Mesendoderm (in vitro differentiated cells): ENCODE measurements around the gene TMC1.

ENCODE experiments used
- DNase-seq: peaks from one replicate; pipeline ENCODE4 v3.0.0; 2013
- H2AK5ac ChIP-seq: 2 replicates; pipeline ENCODE4 v1.6.1; 2013; ENCODE audit warnings: low read length, inconsistent platforms
- H2BK120ac ChIP-seq: 2 replicates; pipeline ENCODE4 v1.6.1; 2013; ENCODE audit warnings: low read depth, mild to moderate bottlenecking, low read length, moderate library complexity, mixed read lengths
- H2BK15ac ChIP-seq: replicated peaks from 2 replicates; pipeline ENCODE4 v1.6.1; 2013; ENCODE audit warnings: low read depth, mild to moderate bottlenecking, moderate library complexity
- H2BK5ac ChIP-seq: 2 replicates; pipeline ENCODE4 v1.6.1; 2013; ENCODE audit warnings: low read length, inconsistent platforms
- H3K18ac ChIP-seq: 2 replicates; pipeline ENCODE4 v1.6.1; 2013; ENCODE audit warnings: mild to moderate bottlenecking, low read length, mixed read lengths
- H3K23ac ChIP-seq: one replicate; pipeline ENCODE4 v1.6.1; 2013; ENCODE audit warnings: low read length
- H3K27ac ChIP-seq: 2 replicates; pipeline ENCODE4 v1.5.1; 2013; ENCODE audit warnings: low read depth, mild to moderate bottlenecking, inconsistent platforms, low read length, moderate library complexity
- H3K27me3 ChIP-seq: 2 replicates; pipeline ENCODE4 v1.6.1; 2013; ENCODE audit warnings: low read length, control low read depth, mild to moderate bottlenecking, inconsistent platforms; ENCODE audit not compliant: insufficient read depth, poor library complexity
- H3K36me3 ChIP-seq: 2 replicates; pipeline ENCODE4 v1.6.1; 2013; ENCODE audit warnings: low read length, inconsistent platforms; ENCODE audit not compliant: control insufficient read depth, insufficient read depth
- H3K4ac ChIP-seq: one replicate; pipeline ENCODE4 v1.6.1; 2013; ENCODE audit warnings: low read depth, mild to moderate bottlenecking, low read length, moderate library complexity
- H3K4me1 ChIP-seq: 2 replicates; pipeline ENCODE4 v1.6.1; 2013; ENCODE audit warnings: low read depth, low read length, inconsistent platforms; ENCODE audit not compliant: control insufficient read depth
- H3K4me2 ChIP-seq: 2 replicates; pipeline ENCODE4 v1.6.1; 2013; ENCODE audit warnings: low read length
- H3K4me3 ChIP-seq: 2 replicates; pipeline ENCODE4 v1.5.1; 2013; ENCODE audit warnings: mild to moderate bottlenecking, low read length
- H3K56ac ChIP-seq: one replicate; pipeline ENCODE4 v1.6.1; 2013; ENCODE audit warnings: low read length
- H3K79me1 ChIP-seq: 2 replicates; pipeline ENCODE4 v1.6.1; 2013; ENCODE audit warnings: low read length, inconsistent platforms
- H3K79me2 ChIP-seq: 2 replicates; pipeline ENCODE4 v1.6.1; 2013; ENCODE audit warnings: mild to moderate bottlenecking, low read length; ENCODE audit not compliant: control insufficient read depth, insufficient read depth
- H3K9ac ChIP-seq: 2 replicates; pipeline ENCODE4 v1.6.1; 2013; ENCODE audit warnings: low read length, inconsistent platforms
- H4K5ac ChIP-seq: one replicate; pipeline ENCODE4 v1.6.1; 2013; ENCODE audit warnings: low read length
- H4K8ac ChIP-seq: one replicate; pipeline ENCODE4 v1.6.1; 2013; ENCODE audit warnings: low read depth, mild to moderate bottlenecking, control low read depth, low read length, moderate library complexity
- WGBS: extraction: QIAGEN DNeasy Blood & Tissue Kit; methylation state at CpG from one replicate; pipeline ENCODE4 v1.1.7; 2013; ENCODE audit warnings: low lambda C conversion rate, missing lambda C conversion rate; ENCODE audit not compliant: insufficient coverage; ENCODE audit errors: extremely low coverage; 5-methylcytosine and 5-hydroxymethylcytosine counted together

Gene TMC1

DNA sequence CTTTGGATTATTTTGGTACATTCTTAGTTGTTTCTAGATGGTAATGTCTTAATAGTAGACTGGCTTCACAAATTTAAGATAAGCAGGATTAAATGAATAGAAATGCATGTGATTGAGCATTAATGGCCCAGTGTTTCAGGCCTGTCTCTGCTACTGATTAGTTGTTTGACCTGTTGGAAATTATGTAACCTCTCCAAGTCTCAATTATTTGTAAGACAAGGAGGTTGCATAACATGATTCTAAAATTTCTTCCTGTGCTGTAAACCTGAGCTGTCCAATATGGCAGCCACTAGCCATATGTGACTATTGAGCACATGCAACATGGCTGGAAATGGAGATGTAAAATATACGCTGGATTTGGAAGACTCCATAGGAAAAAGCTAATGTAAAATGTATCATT is 333.9 kb downstream of the TMC1 start:
- Histone ChIP-seq H3K79me1 (no peaks in the 10 kb centered on the region), H3K18ac (no peak overlapping the region)
- DNase-seq = no peak

DNA sequence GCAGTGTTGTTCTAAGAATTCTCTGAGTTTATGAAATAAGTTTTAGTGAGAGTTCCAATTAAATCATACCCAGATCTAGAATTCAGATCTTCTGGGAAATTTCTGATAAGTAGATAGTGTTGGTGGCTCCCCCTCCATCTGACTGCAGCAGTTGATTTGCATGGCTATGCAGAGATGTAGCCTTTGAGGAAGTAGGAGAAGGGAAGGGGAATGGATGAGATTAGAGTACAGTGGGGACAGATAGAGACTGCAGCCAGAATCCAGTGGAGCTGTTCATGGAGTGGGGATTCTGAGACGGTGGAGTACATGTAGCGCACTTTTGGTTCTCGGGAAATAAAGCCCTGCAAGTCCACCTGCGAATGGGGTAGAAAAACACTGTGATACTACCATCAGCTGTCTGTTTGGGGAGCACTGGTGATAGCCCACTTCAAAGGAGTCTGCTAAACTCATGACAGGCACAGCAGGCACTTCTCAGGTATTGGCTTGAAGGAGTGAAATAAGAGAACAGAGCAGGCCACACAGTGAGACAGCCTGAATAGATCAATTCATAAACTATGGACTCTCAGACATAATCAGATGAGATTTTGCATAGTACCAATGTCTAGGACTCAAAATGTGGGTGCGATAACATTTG is 334.6 kb downstream of the TMC1 start:
- Histone ChIP-seq H2AK5ac (no peak overlapping the region), H4K8ac (no peak overlapping the region), H3K79me2 (no peaks in the 10 kb centered on the region), H3K18ac (no peak overlapping the region), H3K4me2 (no peak overlapping the region), H3K4me3 (no peak overlapping the region), H3K9ac (no peak overlapping the region), H3K4me1 (peaks cover 3% of the 10 kb centered on the region), H2BK5ac (no peak overlapping the region), H3K4ac (no peak overlapping the region), H2BK120ac (no peak overlapping the region), H3K27ac (no peak overlapping the region), H3K23ac (no peak overlapping the region), H3K79me1 (no peaks in the 10 kb centered on the region), H3K27me3 (no peaks in the 10 kb centered on the region), H3K56ac (no peak overlapping the region), H4K5ac (no peak overlapping the region), H2BK15ac (no peak overlapping the region), H3K36me3 (no peaks in the 10 kb centered on the region)
- WGBS = no CpG with 5 or more reads among the region's 5 CpGs
- peak; percentile 38 for DNase-seq

More for the DNA sequence above, 333.9 kb downstream of the TMC1 start:
- no peaks in the 10 kb centered on the region for H3K36me3 ChIP-seq
- no peak overlapping the region for H3K27ac ChIP-seq
- no peaks in the 10 kb centered on the region for H3K79me2 ChIP-seq
- H4K5ac ChIP-seq = no peak overlapping the region
- no peak overlapping the region for H2BK5ac ChIP-seq
- H2AK5ac ChIP-seq = no peak overlapping the region
- no peak overlapping the region for H3K4ac ChIP-seq
- no CpG with 5 or more reads among the region's 1 CpG for WGBS
- H4K8ac ChIP-seq = no peak overlapping the region
- H3K23ac ChIP-seq = no peak overlapping the region
- no peak overlapping the region for H2BK120ac ChIP-seq
- no peak overlapping the region for H3K9ac ChIP-seq
- H3K4me2 ChIP-seq = no peak overlapping the region
- H2BK15ac ChIP-seq = no peak overlapping the region
- H3K27me3 ChIP-seq = no peaks in the 10 kb centered on the region
- H3K4me3 ChIP-seq = no peak overlapping the region
- peaks cover 3% of the 10 kb centered on the region for H3K4me1 ChIP-seq
- no peak overlapping the region for H3K56ac ChIP-seq

GRCh38 chr9:72856972-72857623 is 335.7 kb downstream of the TMC1 start:
- no peak overlapping the region for H3K4me2 ChIP-seq
- no peak overlapping the region for H2BK120ac ChIP-seq
- H3K23ac ChIP-seq = no peak overlapping the region
- no peak overlapping the region for H2AK5ac ChIP-seq
- no peak overlapping the region for H2BK15ac ChIP-seq
- H3K4me1 ChIP-seq = peaks cover 3% of the 10 kb centered on the region
- no peak overlapping the region for H2BK5ac ChIP-seq
- H3K9ac ChIP-seq = no peak overlapping the region
- no peak overlapping the region for H3K4me3 ChIP-seq
- H3K18ac ChIP-seq = no peak overlapping the region
- no peak overlapping the region for H3K56ac ChIP-seq
- H3K79me2 ChIP-seq = no peaks in the 10 kb centered on the region
- H3K4ac ChIP-seq = no peak overlapping the region
- H4K8ac ChIP-seq = no peak overlapping the region
- no peak overlapping the region for H3K27ac ChIP-seq
- H3K27me3 ChIP-seq = no peaks in the 10 kb centered on the region
- H3K79me1 ChIP-seq = no peaks in the 10 kb centered on the region
- peak; percentile 74 for DNase-seq
- WGBS = no CpG with 5 or more reads among the region's 8 CpGs
- no peaks in the 10 kb centered on the region for H3K36me3 ChIP-seq
- H4K5ac ChIP-seq = no peak overlapping the region

DNA sequence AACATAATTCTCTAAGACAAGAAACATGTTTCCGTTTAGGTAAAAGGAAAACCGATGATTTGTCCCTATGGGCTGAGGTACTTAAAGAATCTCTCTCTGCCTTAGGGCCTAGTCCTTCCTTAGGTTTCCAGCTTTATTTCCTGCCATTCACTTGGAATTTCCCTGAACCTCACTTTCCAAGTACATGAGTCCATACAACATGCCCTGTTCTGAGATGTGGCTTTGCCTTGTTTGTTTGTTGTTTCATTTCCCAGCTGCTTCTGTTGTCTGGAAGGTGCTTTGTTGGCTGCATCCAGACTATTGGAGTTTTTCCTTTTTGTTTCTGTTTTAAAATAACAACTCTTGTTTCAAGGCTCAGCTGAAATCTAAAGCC is 336.2 kb downstream of the TMC1 start:
- WGBS = no CpG with 5 or more reads among the region's 2 CpGs
- peak overlapping the region; percentile 17 for H2BK120ac ChIP-seq
- H3K9ac ChIP-seq = no peak overlapping the region

DNA sequence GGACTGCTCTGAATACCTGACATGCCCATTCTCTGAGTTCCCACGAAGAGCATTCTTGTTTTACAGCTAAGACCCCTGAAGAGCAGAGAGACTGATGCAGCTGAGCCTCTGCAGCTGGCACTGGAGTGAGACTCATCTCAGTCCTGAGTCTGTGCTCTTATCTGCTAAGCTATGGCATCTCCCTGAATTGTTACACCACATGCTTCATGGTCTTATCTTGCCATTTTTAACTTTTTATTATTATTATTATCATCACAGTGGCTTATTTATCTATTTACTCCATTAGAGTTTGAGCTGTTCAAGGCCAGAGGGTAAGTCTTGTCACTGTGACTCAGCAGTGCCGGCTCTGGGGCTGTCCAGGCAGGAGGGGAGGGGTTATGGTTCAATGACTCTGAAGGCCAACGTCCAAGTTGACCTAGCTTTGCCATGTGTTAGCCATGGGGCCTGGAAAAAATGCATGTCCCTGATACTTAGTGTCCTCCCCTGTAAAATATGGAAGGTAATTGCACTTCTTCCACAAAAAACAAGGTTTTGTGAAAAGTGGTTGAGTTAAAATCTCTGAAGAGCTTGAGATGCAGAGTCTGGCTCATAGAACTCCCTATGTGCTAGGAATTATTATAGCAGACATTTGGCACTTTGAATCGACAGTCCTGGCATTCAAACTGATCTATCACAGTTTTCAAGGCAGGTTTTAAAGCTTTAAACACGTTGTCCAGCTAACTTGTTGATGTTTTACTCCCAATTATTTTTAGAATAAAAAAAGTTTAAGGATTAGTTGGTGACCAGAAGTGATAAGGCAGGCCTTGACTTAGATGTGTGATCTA is 336.9 kb downstream of the TMC1 start:
- Histone ChIP-seq H3K18ac (peak overlapping the region; percentile 75), H3K36me3 (no peaks in the 10 kb centered on the region), H3K79me1 (no peaks in the 10 kb centered on the region), H4K5ac (no peak overlapping the region), H4K8ac (no peak overlapping the region), H2BK5ac (no peak overlapping the region), H3K56ac (no peak overlapping the region), H3K9ac (no peak overlapping the region), H3K4me3 (no peak overlapping the region), H2BK120ac (peak overlapping the region; percentile 17), H2AK5ac (no peak overlapping the region), H3K27me3 (no peaks in the 10 kb centered on the region), H3K4me1 (peaks cover 4% of the 10 kb centered on the region), H3K23ac (no peak overlapping the region), H3K4ac (no peak overlapping the region), H3K79me2 (no peaks in the 10 kb centered on the region), H2BK15ac (no peak overlapping the region), H3K4me2 (no peak overlapping the region), H3K27ac (no peak overlapping the region)
- peak; percentile 74 for DNase-seq
- no CpG with 5 or more reads among the region's 5 CpGs for WGBS

More for the DNA sequence above, 336.2 kb downstream of the TMC1 start:
- Histone ChIP-seq H3K27ac (no peak overlapping the region), H3K4ac (no peak overlapping the region), H3K27me3 (no peaks in the 10 kb centered on the region), H4K8ac (no peak overlapping the region), H2AK5ac (no peak overlapping the region), H3K18ac (no peak overlapping the region), H2BK15ac (no peak overlapping the region), H3K56ac (no peak overlapping the region), H3K4me2 (no peak overlapping the region), H3K4me1 (peaks cover 3% of the 10 kb centered on the region), H3K4me3 (no peak overlapping the region), H2BK5ac (no peak overlapping the region), H3K79me1 (no peaks in the 10 kb centered on the region), H3K36me3 (no peaks in the 10 kb centered on the region), H4K5ac (no peak overlapping the region), H3K23ac (no peak overlapping the region), H3K79me2 (no peaks in the 10 kb centered on the region)
- peak; percentile 34 for DNase-seq
